Parathyroid adenoma (tissue), 2 donors: Measurements from ENCODE around the gene ITSN2.

Experiments used
- H2AFZ ChIP-seq: fragments of 300-600 bp; sonication (generic); one replicate; pipeline ENCODE4 v1.7.0; 2017; ENCODE audit warnings: antibody characterized with exemption, mild to moderate bottlenecking
- H3K27ac ChIP-seq: fragments of 300-600 bp; sonication (generic); one replicate; pipeline ENCODE4 v1.7.0; 2017
- H3K27me3 ChIP-seq: fragments of 300-600 bp; sonication (generic); one replicate; pipeline ENCODE4 v1.7.0; 2017; ENCODE audit warnings: low read length; ENCODE audit not compliant: control insufficient read depth, insufficient read depth
- H3K36me3 ChIP-seq: fragments of 300-600 bp; sonication (generic); one replicate; pipeline ENCODE4 v1.7.0; 2017; ENCODE audit warnings: low read length; ENCODE audit not compliant: control insufficient read depth, insufficient read depth
- H3K4me1 ChIP-seq: fragments of 300-600 bp; sonication (generic); one replicate; pipeline ENCODE4 v1.7.0; 2017; ENCODE audit warnings: control low read depth
- H3K4me2 ChIP-seq: fragments of 300-600 bp; sonication (generic); one replicate; pipeline ENCODE4 v1.7.0; 2017; ENCODE audit warnings: low read length
- H3K4me3 ChIP-seq: fragments of 300-600 bp; sonication (generic); one replicate; pipeline ENCODE4 v1.7.0; 2017; ENCODE audit warnings: low read depth, low read length
- H3K79me2 ChIP-seq: fragments of 300-600 bp; sonication (generic); one replicate; pipeline ENCODE4 v1.7.0; 2017; ENCODE audit warnings: control low read depth
- H3K9ac ChIP-seq: fragments of 300-600 bp; sonication (generic); one replicate; pipeline ENCODE4 v1.7.0; 2017; ENCODE audit warnings: mild to moderate bottlenecking
- H3K9me3 ChIP-seq: fragments of 300-600 bp; sonication (generic); one replicate; pipeline ENCODE4 v1.7.0; 2017; ENCODE audit warnings: low read length; ENCODE audit not compliant: control insufficient read depth
- CTCF ChIP-seq: fragments of 300-600 bp; sonication (generic); IDR thresholded peaks from one replicate; pipeline ENCODE4 v1.7.0; 2017; ENCODE audit warnings: antibody characterized with exemption, mild to moderate bottlenecking
- donor health status: primary hyperparathyroidism.

The ITSN2 gene

GRCh38 chr2:24182507-24182906 lies 177.8 kb downstream of the ITSN2 start:
- no peak overlapping the region for H2AFZ ChIP-seq
- H3K9ac ChIP-seq, result no peak overlapping the region
- H3K9me3 ChIP-seq, result no peaks in the 10 kb centered on the region
- TF ChIP-seq CTCF, result no peak
- H3K27me3 ChIP-seq, result no peaks in the 10 kb centered on the region
- H3K36me3 ChIP-seq, result no peaks in the 10 kb centered on the region
- no peaks in the 10 kb centered on the region for H3K79me2 ChIP-seq
- no peaks in the 10 kb centered on the region for H3K4me1 ChIP-seq
- no peak overlapping the region for H3K27ac ChIP-seq
- H3K4me3 ChIP-seq, result no peak overlapping the region
- H3K4me2 ChIP-seq, result no peak overlapping the region

GRCh38 chr2:24181849-24182248 lies 178.5 kb downstream of the ITSN2 start:
- Histone ChIP-seq H3K4me2 (no peak overlapping the region), H2AFZ (peak overlapping the region; percentile 3), H3K4me1 (no peaks in the 10 kb centered on the region), H3K9ac (no peak overlapping the region), H3K36me3 (no peaks in the 10 kb centered on the region), H3K4me3 (no peak overlapping the region), H3K79me2 (no peaks in the 10 kb centered on the region), H3K27me3 (no peaks in the 10 kb centered on the region), H3K9me3 (no peaks in the 10 kb centered on the region), H3K27ac (no peak overlapping the region)
- TF ChIP-seq CTCF, result no peak

DNA sequence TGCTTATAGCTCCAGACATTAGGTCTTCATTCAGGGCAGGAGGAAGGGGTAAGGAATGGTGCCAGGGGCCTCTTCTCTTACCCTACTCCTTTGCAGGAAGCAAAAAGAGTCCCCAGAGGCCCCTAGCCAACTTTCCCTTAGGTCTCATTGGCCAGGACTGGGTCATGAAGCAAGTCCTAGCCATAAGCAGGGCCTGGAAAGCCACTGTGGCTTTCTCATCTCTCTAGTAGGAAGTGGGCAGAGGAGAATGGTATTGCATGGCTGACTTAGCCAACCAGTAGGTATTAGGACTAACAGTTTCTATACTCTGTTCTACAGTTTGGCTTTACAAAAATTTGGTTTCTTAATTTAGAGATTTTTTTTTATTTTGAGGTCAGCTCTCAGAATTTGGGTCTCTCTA lies 180.7 kb downstream of the ITSN2 start:
- Histone ChIP-seq H3K9me3 (no peaks in the 10 kb centered on the region), H3K79me2 (no peaks in the 10 kb centered on the region), H2AFZ (no peak overlapping the region), H3K4me2 (no peak overlapping the region), H3K36me3 (no peaks in the 10 kb centered on the region), H3K27ac (no peak overlapping the region), H3K9ac (no peak overlapping the region), H3K4me3 (no peak overlapping the region), H3K4me1 (no peaks in the 10 kb centered on the region), H3K27me3 (no peaks in the 10 kb centered on the region)
- TF ChIP-seq CTCF, result no peak

DNA sequence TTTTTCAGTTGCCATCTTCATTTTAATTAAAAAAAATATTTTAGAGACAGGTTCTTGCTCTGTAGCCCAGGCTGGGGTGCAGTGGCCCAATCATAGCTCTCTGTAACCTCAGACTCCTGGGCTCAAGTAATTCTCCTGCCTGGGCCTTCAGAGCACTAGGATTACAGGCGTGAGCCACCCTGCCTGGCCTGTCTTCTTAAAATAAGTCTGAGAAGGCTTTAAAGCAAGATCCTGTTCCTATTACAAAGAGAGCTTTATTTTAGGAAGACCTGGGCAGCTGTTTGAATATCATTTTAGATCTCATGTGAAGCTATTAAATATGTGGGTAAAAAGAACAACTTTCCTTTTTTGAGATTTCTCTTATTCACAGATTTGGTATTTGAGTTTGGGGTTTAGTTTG lies 184.0 kb downstream of the ITSN2 start:
- no peaks in the 10 kb centered on the region for H3K79me2 ChIP-seq
- H3K27ac ChIP-seq, result no peak overlapping the region
- H3K4me1 ChIP-seq, result no peaks in the 10 kb centered on the region
- TF ChIP-seq CTCF, result no peak
- no peaks in the 10 kb centered on the region for H3K27me3 ChIP-seq
- no peak overlapping the region for H3K4me3 ChIP-seq
- H3K9me3 ChIP-seq, result no peaks in the 10 kb centered on the region
- no peak overlapping the region for H3K4me2 ChIP-seq
- no peak overlapping the region for H3K9ac ChIP-seq
- H3K36me3 ChIP-seq, result no peaks in the 10 kb centered on the region
- no peak overlapping the region for H2AFZ ChIP-seq

DNA sequence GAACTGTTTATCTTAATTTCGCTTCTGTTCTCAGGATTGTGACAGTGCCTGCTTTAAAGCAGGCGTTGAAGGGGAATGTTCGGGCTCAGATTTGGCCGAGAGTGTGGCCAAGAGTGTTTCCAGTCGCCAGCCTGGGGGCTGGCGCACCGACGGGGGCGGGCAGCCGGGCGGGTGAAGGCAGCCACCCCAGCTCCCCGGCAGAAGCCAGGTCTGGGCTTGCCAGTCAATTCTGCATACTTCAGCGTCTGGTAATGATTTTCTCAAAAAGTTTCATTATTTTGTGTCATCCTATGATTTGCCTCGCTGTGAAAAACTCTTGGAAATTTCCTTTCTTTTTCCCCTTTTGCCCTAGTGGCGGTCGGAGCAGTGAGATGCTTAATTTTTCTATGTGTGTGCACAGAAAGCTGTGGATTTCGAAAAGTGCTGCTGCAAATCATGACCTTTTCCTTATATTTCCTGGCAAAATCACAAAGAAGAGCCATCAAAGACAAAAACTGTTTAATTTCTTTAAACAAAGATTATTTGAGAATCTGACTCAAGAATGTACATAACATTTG lies 184.6 kb downstream of the ITSN2 start:
- Histone ChIP-seq H3K27me3 (no peaks in the 10 kb centered on the region), H2AFZ (no peak overlapping the region), H3K9ac (no peak overlapping the region), H3K4me1 (no peaks in the 10 kb centered on the region), H3K4me2 (no peak overlapping the region), H3K79me2 (no peaks in the 10 kb centered on the region), H3K36me3 (no peaks in the 10 kb centered on the region), H3K4me3 (no peak overlapping the region), H3K27ac (no peak overlapping the region), H3K9me3 (no peaks in the 10 kb centered on the region)
- TF ChIP-seq CTCF, result no peak
